Smooth muscle cell (in vitro differentiated cells): ENCODE data around the gene KRTAP5-1. TPM values are rescaled to one million over a fixed set of nuclear protein-coding genes. Genes with fewer than 3 reads are reported as not detected.
A peak's percentile ranks its signal among the peaks of the same experiment; 100 is the strongest.

Experiments used
- DNase-seq: peaks from one replicate; lab custom pipeline; 2025; ENCODE audit not compliant: unreplicated experiment; lab: John Stamatoyannopoulos, UW
- H2AFZ ChIP-seq: fragments of 200-600 bp; sonication (generic); 2 replicates; pipeline ENCODE4 v1.6.0; 2016; ENCODE audit warnings: antibody characterized with exemption, low read depth, mild to moderate bottlenecking
- H3F3A ChIP-seq: fragments of 200-600 bp; sonication (generic); 2 replicates; pipeline ENCODE4 v1.6.0; 2017; ENCODE audit warnings: antibody characterized with exemption, low read depth
- H3K27ac ChIP-seq: fragments of 200-600 bp; sonication (generic); 2 replicates; pipeline ENCODE4 v1.5.1; 2016; ENCODE audit warnings: low read depth, mild to moderate bottlenecking
- H3K27me3 ChIP-seq: fragments of 200-600 bp; sonication (generic); 2 replicates; pipeline ENCODE4 v1.6.1; 2016; ENCODE audit warnings: low read depth, mild to moderate bottlenecking
- H3K36me3 ChIP-seq: fragments of 200-600 bp; sonication (generic); 2 replicates; pipeline ENCODE4 v1.5.1; 2016; ENCODE audit warnings: low read depth
- H3K4me1 ChIP-seq: fragments of 200-600 bp; sonication (generic); 2 replicates; pipeline ENCODE4 v1.5.1; 2016; ENCODE audit warnings: low read depth
- H3K4me2 ChIP-seq: fragments of 200-600 bp; sonication (generic); 2 replicates; pipeline ENCODE4 v1.6.0; 2016; ENCODE audit warnings: mild to moderate bottlenecking
- H3K4me3 ChIP-seq: fragments of 200-600 bp; sonication (generic); 2 replicates; pipeline ENCODE4 v1.5.1; 2016; ENCODE audit warnings: mild to moderate bottlenecking
- H3K79me2 ChIP-seq: fragments of 200-600 bp; sonication (generic); 2 replicates; pipeline ENCODE4 v1.6.0; 2016; ENCODE audit warnings: low read depth, mild to moderate bottlenecking
- H3K9ac ChIP-seq: fragments of 200-600 bp; sonication (generic); 2 replicates; pipeline ENCODE4 v1.6.0; 2016; ENCODE audit warnings: low read depth
- H3K9me3 ChIP-seq: fragments of 200-600 bp; sonication (generic); replicated peaks from 2 replicates; pipeline ENCODE4 v1.5.1; 2016; ENCODE audit warnings: low read depth
- H4K20me1 ChIP-seq: fragments of 200-600 bp; sonication (generic); 2 replicates; pipeline ENCODE4 v1.6.0; 2016; ENCODE audit warnings: low read depth
- CTCF ChIP-seq: fragments of 200-600 bp; sonication (generic); IDR thresholded peaks from 2 replicates; pipeline ENCODE4 v1.5.1; 2017; ENCODE audit warnings: borderline replicate concordance, mild to moderate bottlenecking, antibody characterized with exemption; ENCODE audit not compliant: insufficient read depth, poor library complexity, severe bottlenecking
- whole genome bisulfite sequencing: methylation state at CpG from one replicate; pipeline ENCODE4 v1.1.7; 2016; ENCODE audit warnings: low lambda C conversion rate; 5-methylcytosine and 5-hydroxymethylcytosine counted together
- polyA plus RNA-seq: library from polyadenylated mRNA; unstranded; fragments of >200 nt; fragmentation: Nextera tagmentation; extraction: Ambion mirVana; gene quantifications from 2 replicates; pipeline ENCODE4 v1.2.1, GENCODE V29; 2016
- total RNA-seq: library from RNA; depleted of rRNA; stranded (reverse); fragments of >200 nt; gene quantifications from 2 replicates; pipeline ENCODE4 v1.2.3, GENCODE V29; 2014

The KRTAP5-1 gene
- total and polyA plus RNA-seq, 2 experiments from 2014 or later, result not detected

GRCh38 chr11:1570531-1570895 lies 14.6 kb downstream of the KRTAP5-1 start:
- Histone ChIP-seq H3K4me1 (no peaks in the 10 kb centered on the region), H3K4me2 (peak overlapping the region; percentile 81), H3K27me3 (peaks cover 29% of the 10 kb centered on the region), H4K20me1 (peaks cover 56% of the 10 kb centered on the region), H3K4me3 (peak overlapping the region; percentile 53), H3F3A (no peaks in the 10 kb centered on the region), H3K79me2 (peaks cover 6% of the 10 kb centered on the region), H3K36me3 (no peaks in the 10 kb centered on the region), H2AFZ (no peak overlapping the region), H3K9me3 (no peaks in the 10 kb centered on the region), H3K27ac (no peak overlapping the region), H3K9ac (no peak overlapping the region)
- 90% methylated on average over 7 of the region's 8 CpGs for WGBS
- TF ChIP-seq CTCF, result no peak
- DNase-seq, result no peak

- Histone ChIP-seq H3K4me3 (no peak overlapping the region), H3K4me2 (no peak overlapping the region), H3K79me2 (peaks cover 6% of the 10 kb centered on the region), H3K27ac (no peak overlapping the region), H3K9ac (no peak overlapping the region), H3K27me3 (peaks cover 25% of the 10 kb centered on the region), H3K4me1 (no peaks in the 10 kb centered on the region), H3K36me3 (no peaks in the 10 kb centered on the region), H3K9me3 (no peaks in the 10 kb centered on the region), H2AFZ (no peak overlapping the region), H3F3A (no peaks in the 10 kb centered on the region), H4K20me1 (peaks cover 61% of the 10 kb centered on the region)
- TF ChIP-seq CTCF, result no peak
- WGBS, result 88% methylated on average over 11 of the region's 11 CpGs
- DNase-seq, result no peak
These were observed 15.1 kb downstream of the KRTAP5-1 start for GRCh38 chr11:1570001-1570453.

GRCh38 chr11:1569251-1569780 lies 15.8 kb downstream of the KRTAP5-1 start:
- Histone ChIP-seq H2AFZ (no peak overlapping the region), H3K9me3 (no peaks in the 10 kb centered on the region), H3K27ac (no peak overlapping the region), H3K36me3 (no peaks in the 10 kb centered on the region), H4K20me1 (peaks cover 68% of the 10 kb centered on the region), H3K27me3 (peaks cover 20% of the 10 kb centered on the region), H3F3A (no peaks in the 10 kb centered on the region), H3K79me2 (peaks cover 6% of the 10 kb centered on the region), H3K9ac (no peak overlapping the region), H3K4me3 (no peak overlapping the region), H3K4me2 (no peak overlapping the region), H3K4me1 (no peaks in the 10 kb centered on the region)
- WGBS, result 84% methylated on average over 14 of the region's 14 CpGs
- no peak for DNase-seq
- TF ChIP-seq CTCF, result no peak

- TF ChIP-seq CTCF, result no peak
- peaks cover 6% of the 10 kb centered on the region for H3K79me2 ChIP-seq
- H3K4me1 ChIP-seq, result no peaks in the 10 kb centered on the region
- H3K4me2 ChIP-seq, result no peak overlapping the region
- H3K36me3 ChIP-seq, result no peaks in the 10 kb centered on the region
- no peak overlapping the region for H3K27ac ChIP-seq
- 58% methylated on average over 13 of the region's 13 CpGs for WGBS
- no peaks in the 10 kb centered on the region for H3F3A ChIP-seq
- no peak overlapping the region for H3K4me3 ChIP-seq
- no peak overlapping the region for H2AFZ ChIP-seq
- H3K27me3 ChIP-seq, result peaks cover 11% of the 10 kb centered on the region
- H4K20me1 ChIP-seq, result peaks cover 77% of the 10 kb centered on the region
- no peaks in the 10 kb centered on the region for H3K9me3 ChIP-seq
- H3K9ac ChIP-seq, result no peak overlapping the region
- no peak for DNase-seq
These were observed 16.6 kb downstream of the KRTAP5-1 start for GRCh38 chr11:1568441-1568911.
